GM13976 (cell line): ENCODE data around the gene OR5K4.

Source experiments
- DNase-seq: peaks from one replicate; pipeline ENCODE4 v3.0.0; 2012; ENCODE audit warnings: low spot score
- in situ Hi-C: fragments of 300-500 bp; cut with MboI; formaldehyde crosslinking; loops from one replicate; pipeline ENCODE4 v1.12.0; 2022; ENCODE audit warnings: low sequenced_read_pairs, mixed read lengths, inconsistent platforms; ENCODE audit not compliant: unreplicated experiment
- TF ChIP-seq, protein P1 (sequence below): IDR thresholded peaks from 2 replicates; pipeline ENCODE4 v1.5.1; 2012; ENCODE audit warnings: borderline replicate concordance, mild to moderate bottlenecking; ENCODE audit not compliant: insufficient read depth; ENCODE audit errors: extremely low read depth, missing control alignments, control extremely low read depth

OR5K4 gene

DNA sequence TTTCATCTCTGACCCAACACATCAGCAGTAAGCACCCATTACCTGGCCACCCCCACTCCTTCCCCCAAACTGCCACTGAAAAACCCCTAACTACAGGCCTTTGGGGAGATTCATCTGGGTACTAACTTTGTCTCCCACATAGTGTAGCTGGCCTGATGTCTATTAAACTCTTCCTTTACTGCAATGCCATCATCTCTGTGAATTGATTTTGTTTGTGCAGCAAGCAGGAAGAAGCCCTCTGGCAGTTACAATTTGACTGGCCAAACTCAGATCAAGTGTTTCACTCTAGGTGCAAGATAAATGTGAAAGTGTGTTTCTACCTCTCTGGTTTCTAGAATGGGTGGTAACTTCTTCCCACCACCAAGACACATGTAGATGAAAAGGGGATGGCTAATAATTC is 26.7 kb upstream of the OR5K4 start:
- DNase-seq: peak; percentile 6
- TF ChIP-seq, protein P1, sequence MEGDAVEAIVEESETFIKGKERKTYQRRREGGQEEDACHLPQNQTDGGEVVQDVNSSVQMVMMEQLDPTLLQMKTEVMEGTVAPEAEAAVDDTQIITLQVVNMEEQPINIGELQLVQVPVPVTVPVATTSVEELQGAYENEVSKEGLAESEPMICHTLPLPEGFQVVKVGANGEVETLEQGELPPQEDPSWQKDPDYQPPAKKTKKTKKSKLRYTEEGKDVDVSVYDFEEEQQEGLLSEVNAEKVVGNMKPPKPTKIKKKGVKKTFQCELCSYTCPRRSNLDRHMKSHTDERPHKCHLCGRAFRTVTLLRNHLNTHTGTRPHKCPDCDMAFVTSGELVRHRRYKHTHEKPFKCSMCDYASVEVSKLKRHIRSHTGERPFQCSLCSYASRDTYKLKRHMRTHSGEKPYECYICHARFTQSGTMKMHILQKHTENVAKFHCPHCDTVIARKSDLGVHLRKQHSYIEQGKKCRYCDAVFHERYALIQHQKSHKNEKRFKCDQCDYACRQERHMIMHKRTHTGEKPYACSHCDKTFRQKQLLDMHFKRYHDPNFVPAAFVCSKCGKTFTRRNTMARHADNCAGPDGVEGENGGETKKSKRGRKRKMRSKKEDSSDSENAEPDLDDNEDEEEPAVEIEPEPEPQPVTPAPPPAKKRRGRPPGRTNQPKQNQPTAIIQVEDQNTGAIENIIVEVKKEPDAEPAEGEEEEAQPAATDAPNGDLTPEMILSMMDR: no peak
- in situ Hi-C loops: loop anchor here (25.0 kb wide), 2 partner anchors 485 to 540 kb away; no protein-coding TSS in a partner anchor

- in situ Hi-C loops: loop anchor here (25.0 kb wide), 2 partner anchors 483 to 542 kb away; no protein-coding TSS in a partner anchor
- TF ChIP-seq, protein P1: no peak
- no peak for DNase-seq
Measured at GRCh38 chr3:98328933-98329332, 24.7 kb upstream of the OR5K4 start.

DNA sequence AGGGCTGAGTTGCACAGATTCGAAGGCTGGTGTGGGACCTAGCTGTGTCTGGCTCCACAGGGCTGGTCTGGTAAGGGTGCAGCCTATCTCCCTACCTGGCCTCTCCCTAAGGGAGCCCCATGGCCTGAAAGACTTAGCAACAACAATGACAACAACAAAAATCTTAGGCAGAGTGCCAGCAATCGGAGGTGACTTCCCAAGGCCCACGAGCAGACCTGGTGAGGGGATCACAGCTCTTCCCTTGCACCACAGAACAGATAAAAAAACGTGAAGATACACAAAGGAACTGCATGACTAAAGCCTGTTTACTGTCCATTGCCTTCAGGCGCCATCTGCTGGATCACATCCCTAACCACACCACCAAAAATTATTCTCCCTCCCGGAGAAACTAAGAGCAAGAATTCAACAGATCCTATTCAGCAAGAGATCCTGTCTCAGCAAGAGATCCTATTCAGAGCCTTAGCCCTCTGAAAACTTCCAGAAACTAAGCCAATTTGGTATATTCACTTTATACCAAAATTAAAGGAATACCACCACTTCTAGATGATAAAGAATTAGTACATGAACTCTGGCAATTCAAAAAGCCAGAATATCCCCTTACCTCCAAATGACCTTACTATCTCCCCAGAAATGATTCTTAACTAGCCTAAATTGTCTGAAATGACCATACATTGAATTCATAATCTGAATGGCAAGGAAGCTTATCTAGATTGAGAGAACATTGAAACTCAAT is 24.1 kb upstream of the OR5K4 start:
- in situ Hi-C loops: loop anchor here (5.0 to 25.0 kb wide), 4 partner anchors 255 to 542 kb away; no protein-coding TSS in a partner anchor
- TF ChIP-seq, protein P1: peak; percentile 81
- DNase-seq: peak; percentile 41

DNA sequence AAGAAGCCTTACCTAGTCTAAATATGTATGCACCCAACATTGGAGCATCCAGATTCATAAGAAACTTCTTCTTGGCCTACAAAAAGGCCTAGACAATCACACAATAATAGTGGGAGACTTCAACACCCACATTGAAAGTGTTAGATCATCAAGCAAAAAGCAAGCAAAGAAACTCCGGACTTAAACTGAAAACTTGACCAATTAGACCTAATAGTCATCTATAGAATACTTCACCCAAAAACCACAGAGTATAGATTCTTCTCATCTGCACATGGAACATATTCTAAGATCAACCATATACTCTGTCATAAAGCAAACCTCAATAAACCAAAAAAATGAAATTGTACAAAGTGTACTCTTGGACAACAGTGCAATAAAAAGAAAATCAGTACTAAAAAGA is 22.3 kb upstream of the OR5K4 start:
- TF ChIP-seq, protein P1: no peak
- no peak for DNase-seq
- in situ Hi-C loops: loop anchor here (5.0 to 25.0 kb wide), 4 partner anchors 253 to 544 kb away; no protein-coding TSS in a partner anchor

DNA sequence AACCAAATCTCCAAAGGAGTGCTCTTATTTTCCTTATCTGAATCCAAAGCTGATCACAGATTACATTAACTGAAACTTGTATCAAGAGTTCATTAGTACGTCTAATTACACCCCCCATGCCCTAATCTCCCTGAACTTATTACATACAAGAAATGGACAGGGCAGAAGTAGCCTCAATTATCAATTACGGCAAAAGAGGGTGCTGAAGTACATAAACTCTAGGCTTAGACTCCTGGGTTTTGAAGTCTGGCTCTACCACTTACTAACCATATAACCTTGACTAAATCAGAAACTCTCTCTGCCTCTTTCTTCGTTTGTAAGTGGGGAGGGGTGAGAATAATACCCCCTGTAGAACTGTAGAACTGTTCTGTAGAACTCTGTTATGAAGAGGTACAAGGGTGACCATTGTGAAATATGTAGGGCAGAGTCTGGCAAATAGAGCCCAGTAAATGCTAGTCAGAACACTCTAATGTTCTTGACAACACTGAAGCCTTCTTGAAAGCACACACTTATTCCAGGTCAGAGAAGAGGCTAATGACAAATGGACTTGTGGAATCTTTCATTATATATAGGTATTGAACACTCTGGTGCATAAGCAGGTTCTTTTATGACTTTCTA is 19.6 kb upstream of the OR5K4 start:
- in situ Hi-C loops: loop anchor here (5.0 to 25.0 kb wide), 4 partner anchors 251 to 547 kb away; no protein-coding TSS in a partner anchor
- no peak for DNase-seq
- TF ChIP-seq, protein P1: no peak

DNA sequence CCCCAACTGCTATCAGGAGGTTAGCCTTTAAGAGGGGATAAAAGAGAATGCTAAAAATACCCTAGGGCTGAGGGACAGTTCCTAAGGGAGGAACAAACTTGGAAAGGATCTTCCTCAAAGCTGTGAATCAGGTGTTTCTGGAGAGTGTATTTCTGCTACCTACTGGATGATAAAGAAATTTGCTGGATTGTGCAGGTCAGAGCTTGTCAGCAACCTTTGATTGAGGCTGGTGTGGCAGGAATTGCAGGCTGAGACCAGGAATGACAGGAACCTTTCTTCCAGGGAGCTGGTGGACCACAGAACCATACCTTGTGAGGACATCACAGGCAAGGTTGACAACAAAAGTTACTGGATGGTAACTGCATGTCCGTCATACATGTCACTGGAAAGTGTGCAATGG is 14.6 kb upstream of the OR5K4 start:
- in situ Hi-C loops: loop anchor here (10.0 to 25.0 kb wide), 3 partner anchors 246 to 552 kb away; no protein-coding TSS in a partner anchor

More for the DNA sequence above, 14.6 kb upstream of the OR5K4 start:
- TF ChIP-seq, protein P1: no peak
- no peak for DNase-seq
